IMR-90 (cell line): ENCODE measurements around the gene CKB.

Experiments used
- BHLHE40 ChIP-seq: fragments of 150-350 bp; IDR thresholded peaks from 2 replicates; pipeline ENCODE4 v1.6.1; 2016; ENCODE audit warnings: mild to moderate bottlenecking, low read depth, low read length
- CEBPB ChIP-seq: IDR thresholded peaks from 2 replicates; pipeline ENCODE4 v1.6.1; 2012; ENCODE audit warnings: low read depth, low read length, improper control_type of control experiment
- CHD1 ChIP-seq: IDR thresholded peaks from 2 replicates; pipeline ENCODE4 v1.6.1; 2012; ENCODE audit warnings: low read depth, low read length, improper control_type of control experiment
- MAFK ChIP-seq: IDR thresholded peaks from 2 replicates; pipeline ENCODE4 v1.6.1; 2012; ENCODE audit warnings: low read depth, low read length, improper control_type of control experiment
- MAZ ChIP-seq: IDR thresholded peaks from 2 replicates; pipeline ENCODE4 v1.6.1; 2012; ENCODE audit warnings: low read depth, mild to moderate bottlenecking, low read length, improper control_type of control experiment, moderate library complexity, borderline replicate concordance
- MXI1 ChIP-seq: IDR thresholded peaks from 2 replicates; pipeline ENCODE4 v1.6.1; 2012; ENCODE audit warnings: low read depth, mild to moderate bottlenecking, low read length, moderate library complexity, borderline replicate concordance
- NFE2L2 ChIP-seq: fragments of 150-350 bp; IDR thresholded peaks from 2 replicates; pipeline ENCODE4 v1.6.1; 2016; ENCODE audit warnings: low read depth, mild to moderate bottlenecking, low read length
- POLR2A ChIP-seq: IDR thresholded peaks from 2 replicates; pipeline ENCODE4 v1.6.1; 2012; ENCODE audit warnings: mild to moderate bottlenecking, low read depth, low read length
- RAD21 ChIP-seq: IDR thresholded peaks from 2 replicates; pipeline ENCODE4 v1.6.1; 2012; ENCODE audit warnings: low read length, improper control_type of control experiment
- RFX5 ChIP-seq: IDR thresholded peaks from 2 replicates; pipeline ENCODE4 v1.8.0; 2012; ENCODE audit warnings: low read depth, mild to moderate bottlenecking, low read length, moderate library complexity
- SMC3 ChIP-seq: fragments of 150-350 bp; IDR thresholded peaks from 2 replicates; pipeline ENCODE4 v1.6.1; 2016; ENCODE audit warnings: low read depth, mild to moderate bottlenecking, antibody characterized with exemption, low read length, moderate library complexity
- TF ChIP-seq, protein P1 (sequence below): conservative IDR thresholded peaks from 2 replicates; pipeline ENCODE4 v1.5.1; 2012; ENCODE audit warnings: mild to moderate bottlenecking, low read depth, low read length, improper control_type of control experiment
- TF ChIP-seq, protein P2 (sequence below): fragments of 150-350 bp; IDR thresholded peaks from 2 replicates; pipeline ENCODE4 v1.6.1; 2017; ENCODE audit warnings: mild to moderate bottlenecking, antibody characterized with exemption, low read length, low read depth
- TF ChIP-seq, protein P3 (sequence below): fragments of 150-350 bp; IDR thresholded peaks from 2 replicates; pipeline ENCODE4 v1.6.1; 2016; ENCODE audit warnings: low read depth, mild to moderate bottlenecking, low read length, moderate library complexity, borderline replicate concordance

DNA sequence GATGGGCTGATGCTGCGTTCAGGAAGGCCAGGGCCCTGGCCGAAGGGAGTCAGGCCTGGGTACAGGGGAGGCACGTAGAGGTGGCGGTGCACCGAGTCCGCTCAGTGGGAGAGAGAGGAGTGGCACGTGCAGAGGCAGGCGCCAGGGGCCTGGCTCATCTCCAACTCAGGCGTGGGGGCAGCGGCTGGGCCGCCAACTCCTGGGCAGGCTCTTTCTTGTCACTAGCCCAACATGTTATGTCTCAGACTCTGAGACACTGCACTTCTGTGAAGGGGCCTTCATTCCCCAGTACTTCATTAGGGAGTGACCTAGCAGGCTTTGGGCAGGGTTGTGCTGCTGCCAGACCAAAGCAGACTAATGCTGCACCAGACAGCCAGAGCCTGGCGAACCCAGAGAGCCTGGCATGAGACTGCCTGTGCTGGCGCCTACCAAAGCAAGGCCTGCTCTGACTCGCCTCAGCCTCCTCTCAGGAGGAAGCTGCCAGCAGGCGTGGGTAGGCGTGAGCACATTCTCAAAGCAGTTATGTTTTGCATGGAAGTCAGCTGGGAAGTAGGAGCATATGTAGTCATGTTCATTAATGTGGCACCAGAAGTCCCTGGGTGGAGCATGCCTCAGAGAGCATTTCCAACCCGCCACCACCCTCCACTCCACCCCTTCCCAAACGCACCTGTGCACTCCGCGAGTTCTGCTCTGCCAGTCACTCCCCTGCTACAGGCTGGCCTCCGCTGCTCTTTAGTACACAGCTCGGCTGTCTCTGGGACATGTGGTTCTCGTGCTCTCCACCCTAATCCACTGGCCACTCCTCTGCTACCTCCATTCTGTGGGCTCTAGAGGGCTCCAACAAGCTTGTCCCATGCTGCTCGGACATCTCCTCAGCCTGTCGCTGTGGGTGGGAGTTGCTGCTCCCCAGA lies 9.7 kb downstream of the CKB start:
- TF ChIP-seq, protein P1, sequence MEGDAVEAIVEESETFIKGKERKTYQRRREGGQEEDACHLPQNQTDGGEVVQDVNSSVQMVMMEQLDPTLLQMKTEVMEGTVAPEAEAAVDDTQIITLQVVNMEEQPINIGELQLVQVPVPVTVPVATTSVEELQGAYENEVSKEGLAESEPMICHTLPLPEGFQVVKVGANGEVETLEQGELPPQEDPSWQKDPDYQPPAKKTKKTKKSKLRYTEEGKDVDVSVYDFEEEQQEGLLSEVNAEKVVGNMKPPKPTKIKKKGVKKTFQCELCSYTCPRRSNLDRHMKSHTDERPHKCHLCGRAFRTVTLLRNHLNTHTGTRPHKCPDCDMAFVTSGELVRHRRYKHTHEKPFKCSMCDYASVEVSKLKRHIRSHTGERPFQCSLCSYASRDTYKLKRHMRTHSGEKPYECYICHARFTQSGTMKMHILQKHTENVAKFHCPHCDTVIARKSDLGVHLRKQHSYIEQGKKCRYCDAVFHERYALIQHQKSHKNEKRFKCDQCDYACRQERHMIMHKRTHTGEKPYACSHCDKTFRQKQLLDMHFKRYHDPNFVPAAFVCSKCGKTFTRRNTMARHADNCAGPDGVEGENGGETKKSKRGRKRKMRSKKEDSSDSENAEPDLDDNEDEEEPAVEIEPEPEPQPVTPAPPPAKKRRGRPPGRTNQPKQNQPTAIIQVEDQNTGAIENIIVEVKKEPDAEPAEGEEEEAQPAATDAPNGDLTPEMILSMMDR, result no peak
- no peak for TF ChIP-seq RAD21
- no peak for TF ChIP-seq MAZ
- no peak for TF ChIP-seq POLR2A
- TF ChIP-seq, protein P2, sequence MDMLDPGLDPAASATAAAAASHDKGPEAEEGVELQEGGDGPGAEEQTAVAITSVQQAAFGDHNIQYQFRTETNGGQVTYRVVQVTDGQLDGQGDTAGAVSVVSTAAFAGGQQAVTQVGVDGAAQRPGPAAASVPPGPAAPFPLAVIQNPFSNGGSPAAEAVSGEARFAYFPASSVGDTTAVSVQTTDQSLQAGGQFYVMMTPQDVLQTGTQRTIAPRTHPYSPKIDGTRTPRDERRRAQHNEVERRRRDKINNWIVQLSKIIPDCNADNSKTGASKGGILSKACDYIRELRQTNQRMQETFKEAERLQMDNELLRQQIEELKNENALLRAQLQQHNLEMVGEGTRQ, result no peak; the same call in 1 of the 2 replicates
- no peak for TF ChIP-seq CHD1
- TF ChIP-seq NFE2L2, result no peak
- TF ChIP-seq SMC3, result no peak
- no peak for TF ChIP-seq MAFK
- TF ChIP-seq RFX5, result no peak
- TF ChIP-seq MXI1, result peak; percentile 49; the same call in 1 of the 2 replicates
- peak; percentile 92 for TF ChIP-seq BHLHE40
- no peak for TF ChIP-seq CEBPB
- TF ChIP-seq, protein P3, sequence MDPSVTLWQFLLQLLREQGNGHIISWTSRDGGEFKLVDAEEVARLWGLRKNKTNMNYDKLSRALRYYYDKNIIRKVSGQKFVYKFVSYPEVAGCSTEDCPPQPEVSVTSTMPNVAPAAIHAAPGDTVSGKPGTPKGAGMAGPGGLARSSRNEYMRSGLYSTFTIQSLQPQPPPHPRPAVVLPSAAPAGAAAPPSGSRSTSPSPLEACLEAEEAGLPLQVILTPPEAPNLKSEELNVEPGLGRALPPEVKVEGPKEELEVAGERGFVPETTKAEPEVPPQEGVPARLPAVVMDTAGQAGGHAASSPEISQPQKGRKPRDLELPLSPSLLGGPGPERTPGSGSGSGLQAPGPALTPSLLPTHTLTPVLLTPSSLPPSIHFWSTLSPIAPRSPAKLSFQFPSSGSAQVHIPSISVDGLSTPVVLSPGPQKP, result no peak
